Measurements from ENCODE around the gene CDK14.

CDK14 gene

DNA sequence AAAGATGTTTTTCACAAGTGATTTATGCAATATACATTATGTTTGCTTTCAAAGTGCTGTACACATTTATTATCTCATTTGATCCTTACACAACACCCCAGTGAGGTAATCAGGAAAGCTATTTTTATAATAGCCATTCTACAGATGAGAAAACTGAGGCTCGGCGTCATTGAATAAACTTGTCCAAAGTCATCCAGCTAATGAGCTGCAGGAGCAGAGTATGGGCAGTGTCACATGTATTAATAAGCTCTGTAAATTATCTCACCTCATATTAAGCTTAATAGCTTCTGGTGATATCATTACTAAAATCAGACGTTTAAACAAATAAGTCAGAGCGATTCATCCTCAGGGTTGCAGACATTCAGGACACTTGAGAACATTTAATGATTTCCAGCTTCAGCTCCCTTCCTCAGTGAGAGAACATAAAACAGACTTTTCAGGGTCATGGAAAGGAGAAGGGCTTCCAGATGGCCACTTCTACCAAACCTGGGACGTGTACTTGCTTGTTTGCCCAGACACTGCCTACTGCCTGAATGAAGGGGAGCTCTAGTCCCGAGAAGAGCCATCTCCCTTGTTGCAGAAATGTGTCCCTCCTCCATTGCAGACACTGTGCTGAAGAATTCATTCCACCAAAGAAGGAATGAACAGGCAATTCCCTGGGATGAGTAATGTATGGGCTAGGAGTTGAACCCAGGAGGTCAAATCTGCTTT lies 647.6 kb downstream of the CDK14 start:
- Histone ChIP-seq H3K4me3 (replicated peaks; ENCODE audit: low read depth, low read length) (no peak overlapping the region), H3K27me3 (replicated peaks; ENCODE audit: control insufficient read depth, insufficient read depth, low read length) (peaks cover 1% of the 10 kb centered on the region; the same call in 1 of the 2 replicates), H3K36me3 (ENCODE audit: control insufficient read depth, insufficient read depth, low read length) (no peaks in the 10 kb centered on the region)
- TF ChIP-seq, protein P1, sequence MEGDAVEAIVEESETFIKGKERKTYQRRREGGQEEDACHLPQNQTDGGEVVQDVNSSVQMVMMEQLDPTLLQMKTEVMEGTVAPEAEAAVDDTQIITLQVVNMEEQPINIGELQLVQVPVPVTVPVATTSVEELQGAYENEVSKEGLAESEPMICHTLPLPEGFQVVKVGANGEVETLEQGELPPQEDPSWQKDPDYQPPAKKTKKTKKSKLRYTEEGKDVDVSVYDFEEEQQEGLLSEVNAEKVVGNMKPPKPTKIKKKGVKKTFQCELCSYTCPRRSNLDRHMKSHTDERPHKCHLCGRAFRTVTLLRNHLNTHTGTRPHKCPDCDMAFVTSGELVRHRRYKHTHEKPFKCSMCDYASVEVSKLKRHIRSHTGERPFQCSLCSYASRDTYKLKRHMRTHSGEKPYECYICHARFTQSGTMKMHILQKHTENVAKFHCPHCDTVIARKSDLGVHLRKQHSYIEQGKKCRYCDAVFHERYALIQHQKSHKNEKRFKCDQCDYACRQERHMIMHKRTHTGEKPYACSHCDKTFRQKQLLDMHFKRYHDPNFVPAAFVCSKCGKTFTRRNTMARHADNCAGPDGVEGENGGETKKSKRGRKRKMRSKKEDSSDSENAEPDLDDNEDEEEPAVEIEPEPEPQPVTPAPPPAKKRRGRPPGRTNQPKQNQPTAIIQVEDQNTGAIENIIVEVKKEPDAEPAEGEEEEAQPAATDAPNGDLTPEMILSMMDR (IDR thresholded peaks at IDR 0.05; ENCODE audit: insufficient read depth, low read length, poor library complexity, severe bottlenecking): no peak
- no peak for DNase-seq (ENCODE audit: extremely low read depth, insufficient read length)

GRCh38 chr7:91247500-91247899 lies 651.4 kb downstream of the CDK14 start:
- H3K4me3 ChIP-seq (replicated peaks; ENCODE audit: low read depth, low read length): no peak overlapping the region
- no peak for DNase-seq (ENCODE audit: extremely low read depth, insufficient read length)
- H3K27me3 ChIP-seq (replicated peaks; ENCODE audit: control insufficient read depth, insufficient read depth, low read length): peaks cover 1% of the 10 kb centered on the region; the same call in 1 of the 2 replicates
- H3K36me3 ChIP-seq (ENCODE audit: control insufficient read depth, insufficient read depth, low read length): no peaks in the 10 kb centered on the region
- TF ChIP-seq, protein P1 (IDR thresholded peaks at IDR 0.05; ENCODE audit: insufficient read depth, low read length, poor library complexity, severe bottlenecking): no peak

- no peaks in the 10 kb centered on the region for H3K27me3 ChIP-seq (replicated peaks; ENCODE audit: control insufficient read depth, insufficient read depth, low read length)
- no peaks in the 10 kb centered on the region for H3K36me3 ChIP-seq (ENCODE audit: control insufficient read depth, insufficient read depth, low read length)
- no peak for DNase-seq (ENCODE audit: extremely low read depth, insufficient read length)
- H3K4me3 ChIP-seq (replicated peaks; ENCODE audit: low read depth, low read length): no peak overlapping the region
- TF ChIP-seq, protein P1 (IDR thresholded peaks at IDR 0.05; ENCODE audit: insufficient read depth, low read length, poor library complexity, severe bottlenecking): no peak
Measured at GRCh38 chr7:91248996-91249395, 652.9 kb downstream of the CDK14 start.

DNA sequence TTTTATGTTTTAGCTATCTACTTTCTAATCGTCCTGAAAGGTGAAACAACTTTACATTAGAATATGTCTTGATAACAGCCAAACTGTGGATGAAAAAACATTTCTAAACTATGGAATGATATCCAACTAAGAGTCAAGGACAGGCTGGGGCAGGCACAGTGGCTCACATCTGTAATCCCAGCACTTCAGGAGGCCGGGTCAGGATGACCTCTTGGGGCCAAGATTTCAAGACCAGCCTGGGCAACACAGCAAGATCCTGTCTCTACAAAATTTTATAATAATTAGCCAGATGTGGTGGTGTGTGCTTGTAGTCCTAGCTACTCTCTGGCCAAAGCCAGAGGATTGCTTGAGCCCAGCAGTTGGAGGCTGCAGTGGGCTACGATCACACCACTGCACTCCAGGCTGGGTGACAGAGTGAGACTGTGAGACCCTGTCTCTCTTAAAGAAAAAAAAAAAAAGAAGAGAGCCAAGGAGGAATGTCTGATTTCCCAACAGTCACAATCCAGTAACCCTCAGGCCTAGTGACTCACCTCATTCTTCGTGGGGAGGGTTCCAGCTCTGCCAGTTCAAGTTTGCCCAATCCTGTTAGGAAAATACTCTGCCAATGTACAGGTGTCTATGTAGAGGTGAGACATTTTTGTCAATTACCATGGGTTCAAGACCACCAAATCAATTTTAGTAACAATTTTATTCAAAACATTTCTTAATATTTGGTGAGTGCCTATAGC lies 653.5 kb downstream of the CDK14 start:
- Histone ChIP-seq H3K4me3 (replicated peaks; ENCODE audit: low read depth, low read length) (no peak overlapping the region), H3K36me3 (ENCODE audit: control insufficient read depth, insufficient read depth, low read length) (no peaks in the 10 kb centered on the region), H3K27me3 (replicated peaks; ENCODE audit: control insufficient read depth, insufficient read depth, low read length) (no peaks in the 10 kb centered on the region)
- TF ChIP-seq, protein P1 (IDR thresholded peaks at IDR 0.05; ENCODE audit: insufficient read depth, low read length, poor library complexity, severe bottlenecking): no peak
- no peak for DNase-seq (ENCODE audit: extremely low read depth, insufficient read length)

- H3K27me3 ChIP-seq (replicated peaks; ENCODE audit: control insufficient read depth, insufficient read depth, low read length): no peaks in the 10 kb centered on the region
- H3K4me3 ChIP-seq (replicated peaks; ENCODE audit: low read depth, low read length): no peak overlapping the region
- TF ChIP-seq, protein P1 (IDR thresholded peaks at IDR 0.05; ENCODE audit: insufficient read depth, low read length, poor library complexity, severe bottlenecking): no peak
- DNase-seq (ENCODE audit: extremely low read depth, insufficient read length): no peak
- H3K36me3 ChIP-seq (ENCODE audit: control insufficient read depth, insufficient read depth, low read length): no peaks in the 10 kb centered on the region
Measured at GRCh38 chr7:91250706-91251105, 654.6 kb downstream of the CDK14 start.
